ENCODE results near the gene MDM1.
A peak's percentile ranks its signal among the peaks of the same experiment; 100 is the strongest.

MDM1 gene

DNA sequence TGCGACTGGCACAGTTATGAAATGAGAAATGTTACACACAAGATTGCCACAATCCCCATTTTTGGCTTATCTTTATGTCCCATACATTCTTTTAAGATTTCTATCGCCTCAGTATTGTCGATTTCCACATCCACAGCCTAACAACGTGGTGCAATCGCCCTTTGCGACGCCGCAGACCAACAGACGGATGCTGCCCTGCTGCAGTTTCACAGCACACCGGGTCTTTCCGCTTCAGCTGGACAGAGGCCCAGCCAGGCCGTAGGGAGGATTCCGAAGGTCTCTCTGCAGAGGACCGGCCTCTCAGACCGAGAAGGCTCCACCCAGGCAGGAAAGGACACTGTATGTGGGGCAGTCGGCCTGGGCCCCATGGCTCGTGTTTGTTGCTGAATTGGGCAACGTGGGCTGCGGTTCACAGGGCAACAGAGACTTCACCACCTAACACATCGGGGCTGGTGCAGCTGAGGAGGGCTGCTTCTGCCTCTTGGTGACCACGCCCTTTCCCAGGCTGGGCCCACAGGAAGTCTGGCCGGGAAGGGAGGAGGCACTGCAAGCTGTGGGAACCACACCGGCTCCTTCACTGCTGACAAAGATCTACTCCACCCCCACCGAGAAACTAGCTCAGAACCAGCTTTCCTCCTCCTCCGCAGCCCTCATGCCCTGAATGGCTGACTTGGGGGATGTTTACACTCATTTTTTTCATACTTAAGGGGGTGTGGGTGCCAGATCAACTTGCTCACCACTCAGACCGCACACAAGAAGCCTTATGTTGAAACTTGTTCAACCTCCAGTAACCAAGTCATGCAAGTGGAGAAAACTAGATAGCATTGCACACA is 32.9 kb upstream of the MDM1 start:
- H3K4me3 ChIP-seq, result no peak overlapping the region
- in situ Hi-C loops (cut with MboI; ENCODE audit: low sequenced_read_pairs), result no loop called here

DNA sequence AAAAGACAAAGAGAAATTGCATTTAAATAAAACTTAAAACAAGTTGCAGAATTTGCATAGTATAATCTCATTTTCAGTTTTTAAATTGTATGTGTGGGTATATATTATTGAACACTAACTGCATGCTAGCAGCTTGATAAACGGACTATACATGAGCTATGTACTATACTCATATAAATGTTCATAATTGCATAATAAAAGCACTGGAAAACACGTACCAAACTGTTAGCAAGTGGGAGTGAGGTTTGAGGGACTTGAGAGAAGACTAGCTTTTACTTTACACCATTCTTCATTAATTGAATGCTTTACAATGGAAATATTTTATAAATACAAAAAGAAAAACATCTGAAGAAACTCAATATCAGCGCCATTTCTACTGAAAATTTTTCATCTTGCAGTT is 32.2 kb upstream of the MDM1 start:
- DNase-seq (ENCODE audit: low spot score in 2 of 2), result no peak
- H3K27me3 ChIP-seq (ENCODE audit: low read depth), result no peaks in the 10 kb centered on the region
- no peaks in the 10 kb centered on the region for H3K36me3 ChIP-seq (replicated peaks)
- in situ Hi-C loops (cut with MboI; ENCODE audit: low sequenced_read_pairs), result no loop called here
- H3K4me3 ChIP-seq, result no peak overlapping the region
- no peaks in the 10 kb centered on the region for H3K9me3 ChIP-seq
- peaks cover 9% of the 10 kb centered on the region for H3K4me1 ChIP-seq

More for the DNA sequence above, 32.9 kb upstream of the MDM1 start:
- H3K27me3 ChIP-seq (ENCODE audit: low read depth), result no peaks in the 10 kb centered on the region
- peaks cover 9% of the 10 kb centered on the region for H3K4me1 ChIP-seq
- peak; percentile 25 to 80 for DNase-seq (ENCODE audit: low spot score in 2 of 2)
- H3K9me3 ChIP-seq, result no peaks in the 10 kb centered on the region
- H3K36me3 ChIP-seq (replicated peaks), result no peaks in the 10 kb centered on the region

DNA sequence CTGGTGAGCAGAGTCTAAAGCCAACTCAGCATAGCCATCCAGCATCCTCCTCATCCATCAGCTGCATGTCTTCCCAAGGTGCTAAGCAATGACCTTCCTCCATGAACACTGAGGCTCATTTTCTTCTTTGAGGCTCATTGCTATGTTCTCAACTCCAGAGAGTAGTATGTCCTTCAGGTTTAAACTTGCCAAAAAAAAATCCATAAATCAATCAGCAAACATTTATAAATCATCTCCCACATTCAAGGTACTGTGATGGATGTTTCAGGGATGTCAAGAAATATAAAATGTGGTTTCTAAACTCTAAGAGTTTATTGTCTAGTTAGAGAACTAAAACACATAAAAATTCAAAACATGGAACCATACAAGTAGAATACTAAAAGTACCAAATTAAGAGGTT is 29.8 kb upstream of the MDM1 start:
- H3K27me3 ChIP-seq (ENCODE audit: low read depth), result no peaks in the 10 kb centered on the region
- no peaks in the 10 kb centered on the region for H3K36me3 ChIP-seq (replicated peaks)
- peaks cover 9% of the 10 kb centered on the region for H3K4me1 ChIP-seq
- no peaks in the 10 kb centered on the region for H3K9me3 ChIP-seq
- in situ Hi-C loops (cut with MboI; ENCODE audit: low sequenced_read_pairs), result no loop called here
- no peak for DNase-seq (ENCODE audit: low spot score in 2 of 2)
- no peak overlapping the region for H3K4me3 ChIP-seq

DNA sequence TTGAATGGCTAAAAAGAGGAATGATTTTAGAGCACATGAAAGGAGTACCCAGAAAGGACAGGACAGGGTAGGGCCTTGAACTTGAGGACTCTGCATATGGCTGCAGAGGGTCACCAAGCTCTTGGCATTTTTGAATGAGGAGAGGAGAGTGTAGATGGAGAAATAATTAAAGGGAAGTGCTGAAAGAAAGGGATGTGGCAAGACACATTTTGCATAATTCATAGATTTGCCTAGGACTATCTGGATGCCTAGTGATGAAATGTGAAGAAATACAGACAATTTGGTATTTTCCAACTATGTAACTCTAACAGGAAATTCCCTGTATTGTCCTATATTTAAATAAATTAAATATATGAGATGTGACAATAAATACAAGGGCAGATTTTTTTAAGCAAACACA is 27.5 kb upstream of the MDM1 start:
- H3K9me3 ChIP-seq, result no peaks in the 10 kb centered on the region
- H3K4me1 ChIP-seq, result peaks cover under 1% of the 10 kb centered on the region
- H3K36me3 ChIP-seq (replicated peaks), result no peaks in the 10 kb centered on the region
- H3K27me3 ChIP-seq (ENCODE audit: low read depth), result no peaks in the 10 kb centered on the region; the same call in 1 of the 2 replicates
- H3K4me3 ChIP-seq, result no peak overlapping the region
- in situ Hi-C loops (cut with MboI; ENCODE audit: low sequenced_read_pairs), result no loop called here
- DNase-seq (ENCODE audit: low spot score in 2 of 2), result no peak

DNA sequence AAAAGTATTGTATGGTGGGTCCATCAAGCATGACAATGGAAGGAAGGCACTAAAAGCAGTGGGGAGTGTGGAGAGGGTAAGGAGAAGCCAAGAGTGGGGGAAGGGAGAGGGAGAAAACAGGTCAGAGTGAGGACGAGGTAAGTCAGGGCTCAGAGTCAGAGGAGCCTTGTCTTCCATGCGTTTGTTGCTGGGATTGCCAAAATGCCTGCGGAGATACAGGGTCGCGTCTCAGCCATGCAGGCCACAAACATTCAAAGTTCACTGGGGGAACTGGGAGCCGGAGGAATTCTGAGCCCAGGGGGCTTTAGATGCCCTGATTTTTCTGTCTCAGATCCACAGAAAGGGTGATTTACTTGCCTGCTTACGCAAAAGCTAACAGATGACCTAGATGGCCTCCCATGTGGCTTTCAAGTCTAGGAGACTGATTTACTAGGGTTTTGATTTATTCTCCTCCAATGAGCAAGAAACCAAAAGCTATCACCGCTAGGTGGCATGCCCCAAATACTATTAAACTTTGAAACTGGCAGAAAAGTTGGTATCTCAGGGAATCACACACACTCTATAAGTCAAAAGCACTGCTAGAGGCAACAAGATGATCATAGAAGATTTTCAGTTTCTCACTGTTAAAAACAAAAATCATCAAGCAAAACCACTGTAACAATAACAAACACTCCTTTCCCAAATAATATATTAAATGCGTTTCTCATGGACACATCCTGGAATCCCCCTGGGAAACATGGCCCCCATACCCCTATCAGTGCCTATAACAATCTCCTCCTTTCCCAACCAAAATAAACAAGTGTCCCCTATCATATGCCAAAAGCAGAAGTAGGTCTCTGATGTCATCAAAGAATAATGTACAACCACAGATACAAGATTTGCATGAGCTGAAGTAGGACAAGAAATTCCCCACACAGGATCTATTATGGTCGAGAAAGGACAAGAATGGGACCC is 26.6 kb upstream of the MDM1 start:
- Histone ChIP-seq H3K4me3 (no peak overlapping the region), H3K27me3 (ENCODE audit: low read depth) (no peaks in the 10 kb centered on the region; the same call in 1 of the 2 replicates), H3K9me3 (no peaks in the 10 kb centered on the region), H3K4me1 (no peaks in the 10 kb centered on the region), H3K36me3 (replicated peaks) (no peaks in the 10 kb centered on the region)
- in situ Hi-C loops (cut with MboI; ENCODE audit: low sequenced_read_pairs), result no loop called here
- DNase-seq (ENCODE audit: low spot score in 2 of 2), result peak; percentile 54 to 62

DNA sequence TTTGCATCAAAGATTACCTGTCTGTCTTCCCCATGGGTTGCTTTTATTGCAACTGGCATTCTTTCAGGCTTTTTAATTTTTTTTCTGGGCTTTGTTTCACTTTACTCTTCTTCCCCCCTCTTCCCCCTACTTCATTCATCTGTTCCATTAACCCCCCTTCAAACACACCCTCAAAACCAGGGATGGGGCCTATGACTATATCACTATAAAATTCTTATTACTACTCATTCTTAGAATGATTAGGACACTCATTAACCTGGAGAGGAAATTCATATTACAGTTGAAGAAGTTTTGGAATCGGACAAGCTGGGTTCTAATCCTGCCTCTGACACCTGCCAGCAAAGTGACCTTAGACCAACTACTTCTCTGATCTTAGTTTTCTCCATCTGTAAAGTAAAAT is 24.8 kb upstream of the MDM1 start:
- DNase-seq (ENCODE audit: low spot score in 2 of 2), result no peak
- Histone ChIP-seq H3K27me3 (ENCODE audit: low read depth) (no peaks in the 10 kb centered on the region; the same call in 1 of the 2 replicates), H3K36me3 (replicated peaks) (no peaks in the 10 kb centered on the region), H3K9me3 (no peaks in the 10 kb centered on the region), H3K4me1 (no peaks in the 10 kb centered on the region; the same call in 1 of the 2 replicates), H3K4me3 (no peak overlapping the region)
- in situ Hi-C loops (cut with MboI; ENCODE audit: low sequenced_read_pairs), result no loop called here

DNA sequence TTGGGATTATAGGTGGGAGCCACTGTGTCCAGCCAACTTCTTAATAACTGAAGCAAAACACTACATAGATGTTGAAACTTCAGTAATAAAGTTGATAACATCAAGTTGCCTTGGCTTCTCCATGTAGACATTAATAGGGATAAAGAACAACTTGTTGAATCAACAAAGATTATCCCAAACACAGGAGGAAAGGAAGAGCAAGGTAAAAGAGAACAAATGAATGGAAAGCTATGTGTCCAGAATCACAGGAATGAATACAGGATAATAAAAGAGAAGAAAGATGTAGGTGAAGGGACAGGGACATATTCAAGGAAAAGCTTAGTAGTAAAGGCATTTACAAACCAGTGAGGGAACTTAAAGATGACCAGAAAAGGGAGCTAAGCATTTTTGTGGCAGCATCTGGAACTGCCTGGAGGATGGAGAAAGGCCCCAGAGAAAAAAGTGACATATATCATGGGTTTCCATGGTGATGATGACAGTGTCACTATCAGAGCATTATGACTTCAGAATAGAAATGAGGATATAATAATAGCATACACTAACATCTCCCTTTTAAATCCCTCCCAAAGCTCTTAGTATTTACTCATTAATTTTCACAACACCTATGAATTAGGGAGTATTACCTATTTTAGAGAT is 24.0 kb upstream of the MDM1 start:
- Histone ChIP-seq H3K36me3 (replicated peaks) (no peaks in the 10 kb centered on the region), H3K4me3 (no peak overlapping the region), H3K27me3 (ENCODE audit: low read depth) (no peaks in the 10 kb centered on the region; the same call in 1 of the 2 replicates), H3K4me1 (no peaks in the 10 kb centered on the region; the same call in 1 of the 2 replicates), H3K9me3 (no peaks in the 10 kb centered on the region)
- in situ Hi-C loops (cut with MboI; ENCODE audit: low sequenced_read_pairs), result no loop called here
- DNase-seq (ENCODE audit: low spot score in 2 of 2), result no peak

DNA sequence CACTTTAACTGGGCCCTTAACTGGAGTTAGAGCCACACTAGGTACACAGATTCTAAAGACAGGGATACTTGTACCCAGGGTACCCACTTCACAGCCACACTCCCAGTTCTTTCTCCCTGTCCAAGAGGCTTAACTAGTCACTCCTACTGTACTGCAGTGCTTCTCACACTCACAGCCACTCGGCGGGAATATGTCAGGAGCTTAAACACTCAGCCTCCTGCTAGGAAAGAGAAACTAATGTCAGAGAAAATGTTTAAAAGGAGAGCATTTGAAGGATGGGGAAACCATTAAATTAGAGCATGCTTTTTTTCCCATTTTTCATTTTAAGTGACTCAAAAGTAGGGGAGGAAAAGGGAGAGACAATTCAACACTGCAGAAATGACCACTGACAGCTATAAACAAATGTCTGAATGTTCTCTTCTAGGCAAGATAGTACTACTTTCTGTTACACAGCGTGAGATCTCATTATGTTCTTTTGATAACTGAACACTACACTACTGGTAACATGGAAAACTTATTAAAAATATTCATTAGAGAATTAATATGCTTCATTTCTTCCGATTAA is 22.9 kb upstream of the MDM1 start:
- Histone ChIP-seq H3K9me3 (no peaks in the 10 kb centered on the region), H3K4me3 (no peak overlapping the region), H3K4me1 (no peaks in the 10 kb centered on the region; the same call in 1 of the 2 replicates), H3K27me3 (ENCODE audit: low read depth) (no peaks in the 10 kb centered on the region; the same call in 1 of the 2 replicates), H3K36me3 (replicated peaks) (no peaks in the 10 kb centered on the region)
- DNase-seq (ENCODE audit: low spot score in 2 of 2), result no peak
- in situ Hi-C loops (cut with MboI; ENCODE audit: low sequenced_read_pairs), result no loop called here

DNA sequence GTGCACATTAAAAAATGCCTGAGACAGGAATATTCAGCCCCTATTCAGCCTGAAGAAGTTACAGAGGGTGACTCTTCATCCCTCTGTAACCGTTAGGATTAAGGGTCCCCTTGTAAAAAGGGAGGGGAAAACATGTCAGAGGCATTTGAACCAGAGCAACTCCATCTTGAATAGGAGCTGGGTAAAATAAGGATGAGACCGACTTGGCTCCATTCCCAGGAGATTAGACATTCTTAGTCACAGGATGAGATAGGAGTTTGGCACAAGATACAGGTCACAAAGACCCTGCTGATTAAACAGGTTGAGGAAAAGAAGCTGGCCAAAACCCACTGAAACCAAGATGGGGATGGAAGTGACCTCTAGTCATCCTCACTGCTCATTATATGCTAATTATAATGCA is 19.9 kb upstream of the MDM1 start:
- H3K4me3 ChIP-seq, result no peak overlapping the region
- peaks cover 5% of the 10 kb centered on the region for H3K27me3 ChIP-seq (ENCODE audit: low read depth)
- no peaks in the 10 kb centered on the region for H3K9me3 ChIP-seq
- H3K4me1 ChIP-seq, result peaks cover 5% of the 10 kb centered on the region
- DNase-seq (ENCODE audit: low spot score in 2 of 2), result no peak
- H3K36me3 ChIP-seq (replicated peaks), result no peaks in the 10 kb centered on the region
- in situ Hi-C loops (cut with MboI; ENCODE audit: low sequenced_read_pairs), result no loop called here

DNA sequence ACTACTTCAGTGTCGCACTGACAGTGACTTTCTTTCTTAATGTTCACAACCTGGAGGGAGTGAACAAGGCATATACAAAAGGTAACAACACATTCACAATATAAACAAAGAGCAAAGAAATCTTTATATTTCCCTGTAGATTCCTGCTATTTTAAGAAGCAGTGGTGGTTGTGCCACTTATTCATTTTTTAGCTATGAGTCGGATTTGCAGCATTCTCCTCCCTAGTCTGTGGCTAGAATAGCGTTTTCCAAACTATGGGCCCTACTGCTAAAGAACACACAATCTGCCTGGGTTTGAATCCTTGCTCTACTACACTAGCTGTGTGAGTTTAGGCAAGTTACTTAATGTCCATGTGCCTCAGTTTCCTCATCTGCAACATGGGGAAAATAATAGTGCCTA is 18.6 kb upstream of the MDM1 start:
- in situ Hi-C loops (cut with MboI; ENCODE audit: low sequenced_read_pairs), result no loop called here

DNA sequence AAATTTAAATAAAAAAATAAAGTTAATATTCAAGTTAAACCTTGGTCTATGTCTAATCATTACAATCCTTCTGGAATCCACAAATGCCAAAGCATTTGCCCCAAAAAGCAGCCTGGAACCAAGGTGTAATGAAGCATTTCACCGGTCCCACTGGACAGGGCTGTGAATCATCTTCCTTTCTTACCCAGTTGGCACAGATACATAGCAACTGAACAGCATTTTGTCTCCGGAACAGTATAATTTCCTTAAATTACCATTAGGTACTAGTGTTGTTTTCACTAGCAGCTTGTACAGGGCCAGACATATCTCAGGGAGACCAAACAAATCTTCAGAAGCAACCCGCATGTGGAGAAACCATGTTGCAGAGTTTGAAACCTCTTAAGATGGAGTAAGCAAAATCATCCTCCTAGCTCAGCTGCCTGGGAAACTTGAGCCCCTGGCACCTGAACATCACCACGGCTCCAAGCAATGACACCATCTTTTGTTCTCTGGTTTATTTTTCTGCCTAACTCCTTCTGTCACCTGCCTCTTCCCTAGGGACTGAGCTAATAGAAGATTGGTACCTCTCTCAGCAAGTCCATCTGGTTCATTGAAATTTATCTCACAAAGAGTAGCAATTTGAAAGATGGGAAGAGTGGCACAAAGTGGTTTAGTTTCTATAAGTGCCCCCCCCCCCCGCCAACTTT is 17.9 kb upstream of the MDM1 start:
- Histone ChIP-seq H3K4me1 (peaks cover 5% of the 10 kb centered on the region), H3K9me3 (no peaks in the 10 kb centered on the region), H3K36me3 (replicated peaks) (no peaks in the 10 kb centered on the region), H3K27me3 (ENCODE audit: low read depth) (peaks cover 10% of the 10 kb centered on the region), H3K4me3 (no peak overlapping the region)
- no peak for DNase-seq (ENCODE audit: low spot score in 2 of 2)
- in situ Hi-C loops (cut with MboI; ENCODE audit: low sequenced_read_pairs), result no loop called here

More for the DNA sequence above, 18.6 kb upstream of the MDM1 start:
- no peaks in the 10 kb centered on the region for H3K36me3 ChIP-seq (replicated peaks)
- H3K27me3 ChIP-seq (ENCODE audit: low read depth), result peaks cover 10% of the 10 kb centered on the region
- no peak overlapping the region for H3K4me3 ChIP-seq
- peaks cover 5% of the 10 kb centered on the region for H3K4me1 ChIP-seq
- DNase-seq (ENCODE audit: low spot score in 2 of 2), result no peak
- H3K9me3 ChIP-seq, result no peaks in the 10 kb centered on the region

DNA sequence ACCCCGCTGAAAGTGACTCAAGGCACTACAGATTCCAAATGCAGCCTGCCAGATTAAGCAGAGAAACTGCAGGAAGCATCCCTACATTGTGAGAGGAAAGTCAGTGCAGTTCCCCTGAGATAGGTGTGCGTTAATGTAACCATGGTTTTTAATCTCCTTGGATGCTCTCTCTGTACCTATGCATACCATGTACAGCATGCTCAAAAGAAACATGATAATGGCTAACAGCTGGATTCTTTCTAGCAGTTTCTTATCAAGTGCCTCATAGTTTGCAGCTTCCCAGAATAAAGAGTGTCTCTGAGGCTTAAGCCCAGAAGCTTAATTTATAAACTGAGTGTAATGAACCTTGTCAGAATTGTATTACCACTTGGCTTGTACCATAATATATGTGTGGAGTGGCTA is 17.1 kb upstream of the MDM1 start:
- in situ Hi-C loops (cut with MboI; ENCODE audit: low sequenced_read_pairs), result no loop called here
- Histone ChIP-seq H3K27me3 (ENCODE audit: low read depth) (peaks cover 16% of the 10 kb centered on the region), H3K9me3 (no peaks in the 10 kb centered on the region), H3K4me3 (no peak overlapping the region), H3K36me3 (replicated peaks) (no peaks in the 10 kb centered on the region), H3K4me1 (peaks cover 5% of the 10 kb centered on the region)
- DNase-seq (ENCODE audit: low spot score in 2 of 2), result no peak

DNA sequence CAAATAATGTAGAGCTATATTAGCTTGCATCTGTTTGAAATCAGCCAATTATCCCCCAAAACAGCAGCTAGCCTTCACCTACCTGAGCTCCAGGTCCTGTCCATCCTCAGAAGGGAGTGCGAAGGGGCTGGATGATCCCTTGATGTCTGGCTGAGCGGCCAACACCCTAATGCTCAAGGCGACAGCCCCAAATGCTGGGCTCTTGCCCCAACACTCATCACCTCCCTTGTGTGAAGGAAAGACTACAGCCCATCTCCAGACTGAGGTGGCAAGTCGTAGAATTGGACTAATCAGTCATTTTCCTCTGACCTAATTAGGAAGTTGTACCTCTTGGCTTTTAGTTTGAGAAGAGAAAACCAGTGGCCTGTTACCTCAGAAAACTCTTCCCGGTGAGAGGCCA is 16.3 kb upstream of the MDM1 start:
- H3K27me3 ChIP-seq (ENCODE audit: low read depth), result peaks cover 16% of the 10 kb centered on the region
- H3K9me3 ChIP-seq, result no peaks in the 10 kb centered on the region
- no peak overlapping the region for H3K4me3 ChIP-seq
- peaks cover 10% of the 10 kb centered on the region for H3K4me1 ChIP-seq
- DNase-seq (ENCODE audit: low spot score in 2 of 2), result no peak
- in situ Hi-C loops (cut with MboI; ENCODE audit: low sequenced_read_pairs), result no loop called here
- no peaks in the 10 kb centered on the region for H3K36me3 ChIP-seq (replicated peaks)

All from HAP-1 (cell line).